Endothelial cell of umbilical vein (primary cell): Measurements from ENCODE around the gene SCTR.

Source experiments
- EZH2 ChIP-seq: IDR thresholded peaks from 2 replicates; pipeline ENCODE4 v1.6.1; 2012; ENCODE audit warnings: borderline replicate concordance, low read depth, mild to moderate bottlenecking, moderate library complexity, low read length, inconsistent platforms; ENCODE audit not compliant: severe bottlenecking
- POLR2AphosphoS5 ChIP-seq: IDR thresholded peaks from 2 replicates; pipeline ENCODE4 v1.6.1; 2012; ENCODE audit warnings: low read depth, mild to moderate bottlenecking, control low read depth, low read length, moderate library complexity; ENCODE audit not compliant: insufficient read depth
- TF ChIP-seq, protein P1 (sequence below), 2 donors: IDR thresholded peaks; 1 replicate in 1 of 2; 2 replicates in 1 of 2; pipeline ENCODE4 v1.5.1; 2011; ENCODE audit warnings: low read length in 2 of 2, mild to moderate bottlenecking in 2 of 2, moderate library complexity in 2 of 2, control low read depth in 1 of 2, inconsistent platforms in 1 of 2, low read depth in 1 of 2; ENCODE audit not compliant: insufficient read depth in 1 of 2; ENCODE audit errors: extremely low read depth in 1 of 2
- TF ChIP-seq, protein P2 (sequence below): IDR thresholded peaks from 2 replicates; pipeline ENCODE4 v1.6.1; 2011; ENCODE audit not compliant: insufficient read depth, insufficient read length

DNA sequence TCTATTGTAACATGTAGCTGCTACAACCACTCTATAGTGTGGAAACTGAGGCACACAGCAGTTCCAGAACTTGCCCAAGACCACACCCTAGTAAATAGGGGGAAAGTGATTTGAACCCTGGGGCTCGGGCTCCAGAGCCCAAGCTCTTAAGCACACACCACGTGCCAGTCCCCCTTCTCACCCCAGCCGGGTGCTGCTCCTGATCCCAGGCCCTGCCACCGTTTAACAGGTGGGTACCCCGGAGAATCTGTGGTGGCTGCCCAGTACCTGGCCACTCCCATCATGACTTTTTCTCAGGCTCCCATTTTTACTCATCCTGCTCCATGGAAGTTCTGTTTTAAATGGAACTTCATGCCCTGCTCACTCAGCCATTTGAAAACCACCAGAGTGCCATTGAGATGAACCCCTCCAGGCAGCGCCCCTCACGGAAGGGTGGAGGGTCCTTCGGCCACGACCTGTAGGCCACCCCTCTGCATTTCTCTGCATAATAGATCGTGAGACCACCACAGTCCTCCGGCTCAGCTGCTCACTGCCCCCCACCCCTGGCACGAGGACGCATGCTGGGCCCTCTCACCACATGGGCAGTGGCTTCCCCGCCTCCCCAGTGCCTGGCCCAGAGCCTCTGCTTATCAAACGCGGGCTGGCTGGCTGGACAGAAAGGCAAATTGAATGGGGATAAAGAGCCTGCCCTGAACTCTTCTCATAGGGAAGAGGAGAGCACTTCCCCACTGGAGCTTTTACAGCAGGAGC, 50.5 kb downstream of the SCTR start:
- TF ChIP-seq, protein P1, sequence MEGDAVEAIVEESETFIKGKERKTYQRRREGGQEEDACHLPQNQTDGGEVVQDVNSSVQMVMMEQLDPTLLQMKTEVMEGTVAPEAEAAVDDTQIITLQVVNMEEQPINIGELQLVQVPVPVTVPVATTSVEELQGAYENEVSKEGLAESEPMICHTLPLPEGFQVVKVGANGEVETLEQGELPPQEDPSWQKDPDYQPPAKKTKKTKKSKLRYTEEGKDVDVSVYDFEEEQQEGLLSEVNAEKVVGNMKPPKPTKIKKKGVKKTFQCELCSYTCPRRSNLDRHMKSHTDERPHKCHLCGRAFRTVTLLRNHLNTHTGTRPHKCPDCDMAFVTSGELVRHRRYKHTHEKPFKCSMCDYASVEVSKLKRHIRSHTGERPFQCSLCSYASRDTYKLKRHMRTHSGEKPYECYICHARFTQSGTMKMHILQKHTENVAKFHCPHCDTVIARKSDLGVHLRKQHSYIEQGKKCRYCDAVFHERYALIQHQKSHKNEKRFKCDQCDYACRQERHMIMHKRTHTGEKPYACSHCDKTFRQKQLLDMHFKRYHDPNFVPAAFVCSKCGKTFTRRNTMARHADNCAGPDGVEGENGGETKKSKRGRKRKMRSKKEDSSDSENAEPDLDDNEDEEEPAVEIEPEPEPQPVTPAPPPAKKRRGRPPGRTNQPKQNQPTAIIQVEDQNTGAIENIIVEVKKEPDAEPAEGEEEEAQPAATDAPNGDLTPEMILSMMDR (IDR thresholded peaks at IDR 0.05; ENCODE audit: extremely low read depth in 1 of 2, insufficient read depth in 1 of 2, low read depth in 1 of 2, low read length in 2 of 2) = no peak
- TF ChIP-seq POLR2AphosphoS5 = no peak
- TF ChIP-seq EZH2 = no peak
- TF ChIP-seq, protein P2, sequence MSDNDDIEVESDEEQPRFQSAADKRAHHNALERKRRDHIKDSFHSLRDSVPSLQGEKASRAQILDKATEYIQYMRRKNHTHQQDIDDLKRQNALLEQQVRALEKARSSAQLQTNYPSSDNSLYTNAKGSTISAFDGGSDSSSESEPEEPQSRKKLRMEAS = no peak
